ENCODE measurements around the gene CEBPG.

Gene CEBPG

GRCh38 chr19:33381101-33381500, 7.6 kb downstream of the CEBPG start (continued):
- TF ChIP-seq, protein P1, sequence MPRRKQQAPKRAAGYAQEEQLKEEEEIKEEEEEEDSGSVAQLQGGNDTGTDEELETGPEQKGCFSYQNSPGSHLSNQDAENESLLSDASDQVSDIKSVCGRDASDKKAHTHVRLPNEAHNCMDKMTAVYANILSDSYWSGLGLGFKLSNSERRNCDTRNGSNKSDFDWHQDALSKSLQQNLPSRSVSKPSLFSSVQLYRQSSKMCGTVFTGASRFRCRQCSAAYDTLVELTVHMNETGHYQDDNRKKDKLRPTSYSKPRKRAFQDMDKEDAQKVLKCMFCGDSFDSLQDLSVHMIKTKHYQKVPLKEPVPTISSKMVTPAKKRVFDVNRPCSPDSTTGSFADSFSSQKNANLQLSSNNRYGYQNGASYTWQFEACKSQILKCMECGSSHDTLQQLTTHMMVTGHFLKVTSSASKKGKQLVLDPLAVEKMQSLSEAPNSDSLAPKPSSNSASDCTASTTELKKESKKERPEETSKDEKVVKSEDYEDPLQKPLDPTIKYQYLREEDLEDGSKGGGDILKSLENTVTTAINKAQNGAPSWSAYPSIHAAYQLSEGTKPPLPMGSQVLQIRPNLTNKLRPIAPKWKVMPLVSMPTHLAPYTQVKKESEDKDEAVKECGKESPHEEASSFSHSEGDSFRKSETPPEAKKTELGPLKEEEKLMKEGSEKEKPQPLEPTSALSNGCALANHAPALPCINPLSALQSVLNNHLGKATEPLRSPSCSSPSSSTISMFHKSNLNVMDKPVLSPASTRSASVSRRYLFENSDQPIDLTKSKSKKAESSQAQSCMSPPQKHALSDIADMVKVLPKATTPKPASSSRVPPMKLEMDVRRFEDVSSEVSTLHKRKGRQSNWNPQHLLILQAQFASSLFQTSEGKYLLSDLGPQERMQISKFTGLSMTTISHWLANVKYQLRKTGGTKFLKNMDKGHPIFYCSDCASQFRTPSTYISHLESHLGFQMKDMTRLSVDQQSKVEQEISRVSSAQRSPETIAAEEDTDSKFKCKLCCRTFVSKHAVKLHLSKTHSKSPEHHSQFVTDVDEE (CRISPR knock-in tag; IDR thresholded peaks at IDR 0.05): no peak
- TF ChIP-seq ZNF565 (CRISPR knock-in tag; conservative IDR thresholded peaks at IDR 0.05; ENCODE audit: low read depth) (no peak), ESRRG (CRISPR knock-in tag; IDR thresholded peaks at IDR 0.05) (no peak), GLIS3 (CRISPR knock-in tag; IDR thresholded peaks at IDR 0.05) (no peak)

GRCh38 chr19:33382006-33382405, 8.5 kb downstream of the CEBPG start:
- no peak for ATAC-seq
- no peak for TF ChIP-seq SNAI2 (CRISPR knock-in tag; IDR thresholded peaks at IDR 0.05)
- TF ChIP-seq, protein P2, sequence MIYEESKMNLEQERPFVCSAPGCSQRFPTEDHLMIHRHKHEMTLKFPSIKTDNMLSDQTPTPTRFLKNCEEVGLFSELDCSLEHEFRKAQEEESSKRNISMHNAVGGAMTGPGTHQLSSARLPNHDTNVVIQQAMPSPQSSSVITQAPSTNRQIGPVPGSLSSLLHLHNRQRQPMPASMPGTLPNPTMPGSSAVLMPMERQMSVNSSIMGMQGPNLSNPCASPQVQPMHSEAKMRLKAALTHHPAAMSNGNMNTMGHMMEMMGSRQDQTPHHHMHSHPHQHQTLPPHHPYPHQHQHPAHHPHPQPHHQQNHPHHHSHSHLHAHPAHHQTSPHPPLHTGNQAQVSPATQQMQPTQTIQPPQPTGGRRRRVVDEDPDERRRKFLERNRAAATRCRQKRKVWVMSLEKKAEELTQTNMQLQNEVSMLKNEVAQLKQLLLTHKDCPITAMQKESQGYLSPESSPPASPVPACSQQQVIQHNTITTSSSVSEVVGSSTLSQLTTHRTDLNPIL (CRISPR knock-in tag; IDR thresholded peaks at IDR 0.05; ENCODE audit: low read depth): no peak
- TF ChIP-seq ZC3H10 (CRISPR knock-in tag; IDR thresholded peaks at IDR 0.05): no peak
- no peak for TF ChIP-seq PPARA (CRISPR knock-in tag; IDR thresholded peaks at IDR 0.05; ENCODE audit: borderline replicate concordance)
- no peak for TF ChIP-seq ZFP3 (CRISPR knock-in tag; IDR thresholded peaks at IDR 0.05)
- TF ChIP-seq TOX (CRISPR knock-in tag; IDR thresholded peaks at IDR 0.05; ENCODE audit: borderline replicate concordance): no peak
- TF ChIP-seq ISL1 (CRISPR knock-in tag; IDR thresholded peaks at IDR 0.05): no peak
- TF ChIP-seq, protein P1 (CRISPR knock-in tag; IDR thresholded peaks at IDR 0.05): no peak
- no peak for TF ChIP-seq RARB (CRISPR knock-in tag; IDR thresholded peaks at IDR 0.05)
- TF ChIP-seq, protein P3, sequence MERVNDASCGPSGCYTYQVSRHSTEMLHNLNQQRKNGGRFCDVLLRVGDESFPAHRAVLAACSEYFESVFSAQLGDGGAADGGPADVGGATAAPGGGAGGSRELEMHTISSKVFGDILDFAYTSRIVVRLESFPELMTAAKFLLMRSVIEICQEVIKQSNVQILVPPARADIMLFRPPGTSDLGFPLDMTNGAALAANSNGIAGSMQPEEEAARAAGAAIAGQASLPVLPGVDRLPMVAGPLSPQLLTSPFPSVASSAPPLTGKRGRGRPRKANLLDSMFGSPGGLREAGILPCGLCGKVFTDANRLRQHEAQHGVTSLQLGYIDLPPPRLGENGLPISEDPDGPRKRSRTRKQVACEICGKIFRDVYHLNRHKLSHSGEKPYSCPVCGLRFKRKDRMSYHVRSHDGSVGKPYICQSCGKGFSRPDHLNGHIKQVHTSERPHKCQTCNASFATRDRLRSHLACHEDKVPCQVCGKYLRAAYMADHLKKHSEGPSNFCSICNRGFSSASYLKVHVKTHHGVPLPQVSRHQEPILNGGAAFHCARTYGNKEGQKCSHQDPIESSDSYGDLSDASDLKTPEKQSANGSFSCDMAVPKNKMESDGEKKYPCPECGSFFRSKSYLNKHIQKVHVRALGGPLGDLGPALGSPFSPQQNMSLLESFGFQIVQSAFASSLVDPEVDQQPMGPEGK (CRISPR knock-in tag; IDR thresholded peaks at IDR 0.05; ENCODE audit: borderline replicate concordance): no peak
- TF ChIP-seq, protein P4, sequence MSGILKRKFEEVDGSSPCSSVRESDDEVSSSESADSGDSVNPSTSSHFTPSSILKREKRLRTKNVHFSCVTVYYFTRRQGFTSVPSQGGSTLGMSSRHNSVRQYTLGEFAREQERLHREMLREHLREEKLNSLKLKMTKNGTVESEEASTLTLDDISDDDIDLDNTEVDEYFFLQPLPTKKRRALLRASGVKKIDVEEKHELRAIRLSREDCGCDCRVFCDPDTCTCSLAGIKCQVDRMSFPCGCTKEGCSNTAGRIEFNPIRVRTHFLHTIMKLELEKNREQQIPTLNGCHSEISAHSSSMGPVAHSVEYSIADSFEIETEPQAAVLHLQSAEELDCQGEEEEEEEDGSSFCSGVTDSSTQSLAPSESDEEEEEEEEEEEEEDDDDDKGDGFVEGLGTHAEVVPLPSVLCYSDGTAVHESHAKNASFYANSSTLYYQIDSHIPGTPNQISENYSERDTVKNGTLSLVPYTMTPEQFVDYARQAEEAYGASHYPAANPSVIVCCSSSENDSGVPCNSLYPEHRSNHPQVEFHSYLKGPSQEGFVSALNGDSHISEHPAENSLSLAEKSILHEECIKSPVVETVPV (CRISPR knock-in tag; IDR thresholded peaks at IDR 0.05): no peak
- TF ChIP-seq ESRRG (CRISPR knock-in tag; IDR thresholded peaks at IDR 0.05): no peak
- no peak for TF ChIP-seq ZNF565 (CRISPR knock-in tag; conservative IDR thresholded peaks at IDR 0.05; ENCODE audit: low read depth)

DNA sequence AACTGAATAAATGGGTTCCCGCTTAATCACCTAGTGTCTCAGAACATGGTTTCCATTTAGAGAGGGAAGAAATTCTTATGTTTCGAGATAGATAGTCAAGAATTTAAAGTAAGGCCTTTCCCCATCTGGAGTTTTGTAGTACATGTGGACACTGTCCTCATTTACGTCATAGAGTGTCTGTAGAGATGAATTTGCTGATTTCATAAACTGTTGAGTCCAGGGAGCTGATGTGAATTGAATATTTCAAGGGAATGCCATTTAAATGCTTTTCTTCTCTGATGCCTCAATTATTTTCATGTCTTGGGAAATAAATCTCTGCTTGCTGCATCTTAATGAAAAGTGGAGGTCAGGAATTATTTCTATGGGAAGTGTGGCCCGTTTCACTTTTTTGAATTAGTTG, 9.5 kb downstream of the CEBPG start:
- TF ChIP-seq, protein P1 (CRISPR knock-in tag; IDR thresholded peaks at IDR 0.05): no peak
- TF ChIP-seq ZNF8 (CRISPR knock-in tag; IDR thresholded peaks at IDR 0.05) (no peak), SNAI2 (CRISPR knock-in tag; IDR thresholded peaks at IDR 0.05) (no peak), PPARA (CRISPR knock-in tag; IDR thresholded peaks at IDR 0.05; ENCODE audit: borderline replicate concordance) (no peak), ISL1 (CRISPR knock-in tag; IDR thresholded peaks at IDR 0.05) (no peak), BACH2 (CRISPR knock-in tag; IDR thresholded peaks at IDR 0.05; ENCODE audit: borderline replicate concordance) (no peak), ZNF70 (CRISPR knock-in tag; IDR thresholded peaks at IDR 0.05) (no peak), OSR1 (CRISPR knock-in tag; IDR thresholded peaks at IDR 0.05) (no peak), ARNTL (CRISPR knock-in tag; IDR thresholded peaks at IDR 0.05; ENCODE audit: borderline replicate concordance, low read depth) (no peak)
- no peak for ATAC-seq

Data from SK-N-SH treated with all-trans-retinoic acid at 6 μM for 48 hours (cell line).